Mononuclear cell (primary cell): ENCODE results near the gene PPP1R3E. TPM values are rescaled to one million over a fixed set of nuclear protein-coding genes. Genes with fewer than 3 reads are reported as not detected.
"Not testable (repeated sequence)": the region's sequence is repeated elsewhere in the genome, so short reads cannot be mapped to it uniquely, and the experiment has no call there.

Source experiments
- H3K27me3 ChIP-seq: 2 replicates; pipeline ENCODE4 v1.6.0; 2011; ENCODE audit warnings: low read length, control low read depth; ENCODE audit not compliant: insufficient read depth
- H3K4me1 ChIP-seq: 2 replicates; pipeline ENCODE4 v1.5.1; 2011; ENCODE audit warnings: mild to moderate bottlenecking, low read length, control low read depth; ENCODE audit not compliant: insufficient read depth
- H3K4me3 ChIP-seq: 2 replicates; pipeline ENCODE4 v1.5.1; 2011; ENCODE audit warnings: mild to moderate bottlenecking, low read length, moderate library complexity
- H3K9me3 ChIP-seq: 2 replicates; pipeline ENCODE4 v1.5.1; 2011; ENCODE audit warnings: low read depth, mild to moderate bottlenecking, control low read depth, low read length
- total RNA-seq: library from RNA; depleted of rRNA; stranded (reverse); fragments of >200 nt; gene quantifications from one replicate; pipeline ENCODE4 v1.2.3, GENCODE V29; 2012

PPP1R3E gene
- total RNA-seq, 1 donor: 12.5 TPM

- no peak overlapping the region for H3K4me3 ChIP-seq
- no peaks in the 10 kb centered on the region for H3K9me3 ChIP-seq
- no peaks in the 10 kb centered on the region for H3K27me3 ChIP-seq
- H3K4me1 ChIP-seq: peaks cover 23% of the 10 kb centered on the region
Measured at GRCh38 chr14:23326491-23327332, 24.1 kb upstream of the PPP1R3E start.

- H3K9me3 ChIP-seq, H3K27me3 ChIP-seq, H3K4me3 ChIP-seq: not testable (repeated sequence)
- peaks cover 23% of the 10 kb centered on the region for H3K4me1 ChIP-seq
Measured at GRCh38 chr14:23325746-23326145, 23.1 kb upstream of the PPP1R3E start.

DNA sequence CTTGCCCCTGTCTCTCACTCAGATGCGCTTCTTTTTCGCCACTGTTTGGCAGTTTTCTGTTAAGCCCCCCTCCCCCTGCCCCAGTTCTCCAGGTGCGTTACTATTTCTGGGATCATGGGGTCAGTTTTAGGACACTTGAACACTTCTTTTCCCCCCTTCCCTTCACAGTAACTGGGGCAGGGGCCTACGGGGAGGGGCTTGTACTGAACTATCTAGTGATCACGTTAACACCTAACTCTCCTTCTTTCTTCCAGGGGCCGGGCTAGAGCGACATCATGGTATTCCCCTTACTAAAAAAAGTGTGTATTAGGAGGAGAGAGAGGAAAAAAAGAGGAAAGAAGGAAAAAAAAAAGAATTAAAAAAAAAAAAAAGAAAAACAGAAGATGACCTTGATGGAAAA is 22.3 kb upstream of the PPP1R3E start:
- Histone ChIP-seq H3K27me3 (no peaks in the 10 kb centered on the region), H3K9me3 (no peaks in the 10 kb centered on the region), H3K4me1 (peaks cover 30% of the 10 kb centered on the region), H3K4me3 (no peak overlapping the region)

- Histone ChIP-seq H3K4me1 (peaks cover 33% of the 10 kb centered on the region), H3K9me3 (no peaks in the 10 kb centered on the region), H3K27me3 (no peaks in the 10 kb centered on the region), H3K4me3 (no peak overlapping the region)
Measured at GRCh38 chr14:23324455-23324846, 21.8 kb upstream of the PPP1R3E start.

- Histone ChIP-seq H3K9me3 (no peaks in the 10 kb centered on the region), H3K4me1 (peaks cover 33% of the 10 kb centered on the region), H3K4me3 (no peak overlapping the region), H3K27me3 (no peaks in the 10 kb centered on the region)
Measured at GRCh38 chr14:23323838-23324454, 21.3 kb upstream of the PPP1R3E start.

DNA sequence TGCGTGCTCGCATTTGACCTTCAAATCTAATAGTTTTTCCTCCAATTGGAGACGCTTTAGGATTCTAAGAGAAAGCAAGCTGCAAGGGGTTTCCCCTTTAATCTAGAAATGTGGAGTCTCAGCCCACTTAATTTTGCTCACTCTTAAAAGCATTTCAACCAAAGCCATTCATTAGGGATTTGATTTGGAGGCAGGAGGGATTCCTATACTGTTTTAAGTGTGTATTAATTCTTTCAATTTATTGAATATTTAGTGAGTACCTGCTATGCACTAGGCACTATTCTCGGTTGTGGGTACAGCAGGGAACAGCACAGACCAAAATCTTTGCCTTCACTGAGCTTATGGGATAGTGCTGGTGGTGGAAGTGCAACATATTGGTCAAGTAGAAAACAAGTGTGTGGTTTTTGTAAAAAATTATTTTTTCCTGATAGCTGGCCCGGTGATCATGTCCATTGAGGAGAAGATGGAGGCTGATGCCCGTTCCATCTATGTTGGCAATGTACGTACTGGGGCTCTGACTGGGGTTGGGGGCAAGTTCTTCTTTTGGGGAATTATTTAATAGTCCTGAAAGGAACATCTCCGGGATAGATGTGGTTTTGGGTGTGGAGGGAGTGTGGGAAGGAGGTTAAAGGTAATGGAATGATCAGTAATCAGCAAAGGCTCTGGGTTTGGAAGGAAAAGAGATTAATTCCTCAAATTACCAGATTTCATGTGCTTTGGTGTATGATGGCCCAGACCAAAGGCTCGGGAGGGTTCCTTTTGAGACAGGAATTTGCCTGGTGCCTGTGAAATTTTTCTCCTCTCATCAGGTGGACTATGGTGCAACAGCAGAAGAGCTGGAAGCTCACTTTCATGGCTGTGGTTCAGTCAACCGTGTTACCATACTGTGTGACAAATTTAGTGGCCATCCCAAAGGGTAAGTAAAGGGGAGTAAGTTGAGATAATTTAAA is 20.2 kb upstream of the PPP1R3E start:
- H3K27me3 ChIP-seq: no peaks in the 10 kb centered on the region
- no peaks in the 10 kb centered on the region for H3K9me3 ChIP-seq
- H3K4me1 ChIP-seq: peaks cover 33% of the 10 kb centered on the region
- peak overlapping the region; percentile 72 for H3K4me3 ChIP-seq

DNA sequence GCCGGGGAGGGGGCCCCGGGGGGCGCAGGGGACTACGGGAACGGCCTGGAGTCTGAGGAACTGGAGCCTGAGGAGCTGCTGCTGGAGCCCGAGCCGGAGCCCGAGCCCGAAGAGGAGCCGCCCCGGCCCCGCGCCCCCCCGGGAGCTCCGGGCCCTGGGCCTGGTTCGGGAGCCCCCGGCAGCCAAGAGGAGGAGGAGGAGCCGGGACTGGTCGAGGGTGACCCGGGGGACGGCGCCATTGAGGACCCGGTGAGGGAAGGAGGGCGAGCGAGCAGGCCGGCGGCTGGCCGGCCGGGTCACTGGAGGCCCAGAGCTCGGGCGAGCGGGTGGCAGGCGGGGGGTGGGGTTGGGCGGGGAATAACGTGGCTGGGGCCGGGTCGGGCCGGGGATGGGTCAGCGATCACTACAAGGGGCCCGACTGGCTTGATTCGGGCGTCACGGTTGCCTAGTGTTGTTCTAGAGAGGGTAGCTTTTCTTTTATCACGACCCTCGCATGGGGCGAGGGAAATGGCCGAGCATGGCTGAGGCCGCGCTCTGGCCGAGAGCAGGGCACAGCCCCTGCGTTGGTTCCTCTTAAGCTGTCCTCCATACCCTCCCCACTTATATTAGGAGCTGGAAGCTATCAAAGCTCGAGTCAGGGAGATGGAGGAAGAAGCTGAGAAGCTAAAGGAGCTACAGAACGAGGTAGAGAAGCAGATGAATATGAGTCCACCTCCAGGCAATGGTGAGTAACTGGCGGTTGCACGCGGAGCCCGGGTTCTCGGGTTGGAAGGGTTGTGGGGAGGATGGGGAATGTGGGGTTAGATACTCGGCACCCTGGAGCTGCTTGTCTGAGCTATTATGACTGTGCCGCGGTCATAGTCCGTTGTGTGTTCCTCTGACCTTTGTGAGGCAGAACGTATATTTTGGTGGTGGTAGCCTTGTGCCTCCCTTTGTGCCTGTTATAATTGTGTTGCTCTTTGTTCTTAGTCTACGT is 19.2 kb upstream of the PPP1R3E start:
- Histone ChIP-seq H3K4me3 (peak overlapping the region; percentile 72), H3K4me1 (peaks cover 33% of the 10 kb centered on the region), H3K9me3 (no peaks in the 10 kb centered on the region), H3K27me3 (no peaks in the 10 kb centered on the region)

GRCh38 chr14:23320584-23321571 is 18.2 kb upstream of the PPP1R3E start, which contains the start of gene PABPN1:
Gene PABPN1 (plus strand): TSS chr14:23321457. CDS start chr14:23321470, 13 bp downstream.
- Histone ChIP-seq H3K9me3 (no peaks in the 10 kb centered on the region), H3K4me1 (peaks cover 33% of the 10 kb centered on the region), H3K4me3 (peak within 1 kb of the TSS; percentile 72), H3K27me3 (no peaks in the 10 kb centered on the region)

DNA sequence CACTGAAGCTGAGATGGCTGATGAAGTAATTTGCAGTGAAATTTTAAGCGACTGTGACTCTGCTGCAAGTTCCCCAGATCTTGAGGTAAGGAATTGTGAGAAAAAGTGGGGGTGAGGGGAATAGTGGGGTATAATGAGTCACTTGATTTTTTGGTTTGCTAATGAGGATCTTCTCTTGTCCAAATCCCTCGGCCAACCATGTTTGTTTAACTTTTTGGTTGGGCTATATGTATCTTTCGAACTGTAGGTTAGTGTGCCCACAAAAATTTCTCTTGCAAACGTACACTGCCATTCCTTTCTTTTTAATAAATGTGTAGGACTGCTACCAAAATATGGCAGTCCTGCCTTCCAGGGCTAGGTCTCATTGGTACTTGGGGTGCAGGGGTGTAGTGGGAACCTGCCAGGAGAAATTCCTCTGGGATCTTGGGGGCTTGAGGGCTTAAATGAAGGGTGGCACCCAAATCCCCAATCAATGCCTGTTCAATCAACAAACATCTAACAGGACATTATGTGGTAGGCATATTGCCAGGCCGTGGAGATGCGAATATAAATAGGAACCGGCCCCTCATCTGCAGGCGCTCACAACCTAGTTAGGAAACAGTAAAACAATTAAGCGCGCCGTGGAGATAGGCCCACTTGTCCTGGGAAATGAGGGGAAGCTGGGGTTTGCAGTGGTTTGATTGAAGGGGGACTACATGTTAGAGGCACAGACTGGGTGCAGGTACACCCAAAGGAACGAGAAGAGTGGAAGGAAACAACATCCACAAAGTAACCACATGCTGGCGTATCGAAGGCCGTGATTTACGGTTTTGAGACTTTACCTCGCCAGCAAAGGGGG is 17.3 kb upstream of the PPP1R3E start:
- peaks cover 33% of the 10 kb centered on the region for H3K4me1 ChIP-seq
- peak overlapping the region; percentile 39 for H3K4me3 ChIP-seq
- H3K27me3 ChIP-seq: no peaks in the 10 kb centered on the region
- no peaks in the 10 kb centered on the region for H3K9me3 ChIP-seq

- Histone ChIP-seq H3K4me1 (peaks cover 9% of the 10 kb centered on the region), H3K4me3 (no peak overlapping the region), H3K27me3 (no peaks in the 10 kb centered on the region), H3K9me3 (no peaks in the 10 kb centered on the region)
Measured at GRCh38 chr14:23316300-23316699, 13.6 kb upstream of the PPP1R3E start.

DNA sequence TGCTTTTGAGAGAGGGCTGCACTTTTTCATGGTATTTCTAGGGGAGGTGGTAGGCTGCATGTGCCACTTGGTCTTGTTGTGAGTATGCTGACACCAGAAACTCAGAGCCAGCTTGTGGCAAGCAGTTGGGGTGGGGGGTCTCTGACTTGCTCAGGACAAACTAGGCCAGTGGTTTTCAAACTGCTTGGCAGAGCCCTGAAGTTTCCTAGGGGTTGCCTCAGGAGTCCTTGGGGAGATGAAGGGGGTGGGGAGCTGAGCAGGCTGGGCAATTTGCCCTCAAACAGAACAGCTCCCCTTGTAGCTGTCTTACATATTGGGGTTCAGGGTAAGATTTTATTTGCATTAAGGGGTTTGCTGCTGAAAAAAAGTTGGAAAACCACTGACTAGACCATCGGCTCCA is 7.9 kb upstream of the PPP1R3E start:
- H3K27me3 ChIP-seq: peaks cover 3% of the 10 kb centered on the region
- peaks cover 22% of the 10 kb centered on the region for H3K4me1 ChIP-seq
- H3K9me3 ChIP-seq: no peaks in the 10 kb centered on the region
- no peak overlapping the region for H3K4me3 ChIP-seq

- Histone ChIP-seq H3K9me3 (no peaks in the 10 kb centered on the region), H3K27me3 (peaks cover 3% of the 10 kb centered on the region), H3K4me3 (no peak overlapping the region), H3K4me1 (peaks cover 24% of the 10 kb centered on the region)
Measured at GRCh38 chr14:23308721-23309445, 6.2 kb upstream of the PPP1R3E start.
